D721Med (cell line): ENCODE results near the gene ECHDC1.
A peak's percentile ranks its signal among the peaks of the same experiment; 100 is the strongest.

ENCODE experiments used
- DNase-seq: peaks from one replicate; pipeline ENCODE4 v3.0.0; 2011; ENCODE audit warnings: low spot score; ENCODE audit not compliant: insufficient read length
- FAIRE-seq: peaks from 2 replicates; lab custom pipeline; 2011; peaks lifted over from hg19 to GRCh38; lab: Jason Lieb, UNC
- CTCF ChIP-seq: IDR thresholded peaks from 2 replicates; pipeline ENCODE4 v1.5.1; 2012; ENCODE audit warnings: mild to moderate bottlenecking, control low read depth; ENCODE audit not compliant: insufficient read depth; ENCODE audit errors: missing control alignments

Gene ECHDC1

GRCh38 chr6:127349980-127350379 lies 6.6 kb upstream of the ECHDC1 start:
- TF ChIP-seq CTCF = no peak

DNA sequence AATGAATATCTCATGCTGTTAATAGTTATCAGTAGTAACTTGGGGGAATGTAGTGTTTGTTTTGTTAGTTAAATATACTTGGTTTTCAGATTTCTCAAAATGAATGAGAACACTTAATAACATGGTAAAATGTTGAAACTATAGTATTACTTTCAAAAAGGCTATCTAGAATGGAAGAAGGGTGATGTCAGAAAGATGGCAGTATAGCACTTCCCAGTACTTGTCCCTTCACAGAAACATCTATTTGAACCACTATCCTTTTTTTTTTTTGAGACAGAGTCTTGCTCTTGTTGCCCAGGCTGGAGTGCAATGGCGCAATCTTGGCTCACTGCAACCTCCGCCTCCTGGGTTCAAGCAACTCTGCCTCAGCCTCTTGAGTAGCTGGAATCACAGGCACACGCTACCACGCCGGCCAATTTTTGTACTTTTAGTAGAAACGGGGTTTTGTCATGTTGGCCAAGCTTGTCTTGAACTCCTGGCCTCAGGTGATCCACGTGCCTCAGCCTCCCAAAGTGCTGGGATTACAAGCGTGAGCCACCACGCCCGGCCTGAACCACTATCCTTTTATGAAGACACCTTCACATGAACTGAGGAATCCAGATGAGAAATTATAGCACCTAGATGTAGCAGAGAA lies 4.7 kb upstream of the ECHDC1 start:
- no peak for TF ChIP-seq CTCF

More at GRCh38 chr6:127349980-127350379, 6.6 kb upstream of the ECHDC1 start:
- DNase-seq (no peak), FAIRE-seq (no peak)

DNA sequence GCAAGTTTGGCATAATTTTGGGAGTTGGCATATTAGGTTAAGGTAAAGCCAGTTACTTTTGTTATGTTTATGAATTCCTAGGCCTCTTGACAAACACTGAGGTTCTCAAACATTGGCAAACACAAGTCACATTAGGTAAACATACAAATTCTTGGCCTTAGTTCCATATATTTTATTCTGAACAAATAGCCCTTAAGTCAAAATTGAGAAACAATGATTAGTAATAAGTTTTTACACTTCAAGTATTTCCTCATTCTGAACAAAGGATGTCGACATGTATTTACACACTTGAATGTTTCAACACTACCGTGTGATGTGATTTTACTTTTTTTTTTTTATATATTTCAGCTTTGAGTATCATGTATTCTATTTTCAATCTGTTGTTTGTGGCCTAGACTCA lies 3.8 kb upstream of the ECHDC1 start:
- FAIRE-seq (no peak), DNase-seq (no peak)
- TF ChIP-seq CTCF = no peak

More for the DNA sequence above, 4.7 kb upstream of the ECHDC1 start:
- FAIRE-seq (no peak), DNase-seq (no peak)

GRCh38 chr6:127345521-127345920 lies 2.1 kb upstream of the ECHDC1 start:
- DNase-seq = no peak
- no peak for FAIRE-seq
- TF ChIP-seq CTCF = no peak

GRCh38 chr6:127343809-127344659 lies 625 bp upstream of the ECHDC1 start:
- no peak for FAIRE-seq
- TF ChIP-seq CTCF = no peak
- DNase-seq = no peak

DNA sequence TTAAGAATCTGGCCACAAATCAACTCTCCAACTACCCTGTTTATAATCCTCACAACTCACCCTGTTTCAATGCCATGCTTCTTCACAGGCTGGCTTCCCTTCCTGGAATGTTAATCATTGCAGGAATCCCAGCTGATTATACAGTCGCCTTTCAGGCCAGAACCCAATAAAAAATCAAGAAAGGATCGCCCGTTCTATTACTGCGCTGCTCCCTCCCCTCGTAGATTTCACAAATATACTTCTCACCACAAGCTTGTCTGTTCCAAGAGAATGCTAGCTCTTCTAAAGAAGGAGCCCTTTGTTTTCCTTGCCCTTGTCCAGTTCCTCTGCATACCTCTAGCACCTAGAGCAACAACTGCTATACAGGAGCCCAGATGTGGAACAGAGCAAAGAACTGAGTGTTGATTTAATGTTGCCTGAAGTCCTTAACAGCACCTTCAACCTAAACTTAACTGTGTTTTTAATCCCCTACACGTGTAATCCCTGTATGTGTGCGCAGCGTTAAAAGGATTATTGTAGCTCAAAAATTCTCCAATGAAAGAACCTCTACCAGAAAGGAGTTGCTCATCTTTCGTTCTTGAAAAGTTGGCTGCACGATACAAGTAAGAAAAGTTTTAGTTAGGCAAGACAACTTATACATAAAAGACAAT lies 988 bp downstream of the ECHDC1 start:
- no peak for TF ChIP-seq CTCF
- FAIRE-seq (peak; percentile 71), DNase-seq (no peak)
